Measurements from ENCODE around the gene BARX1. TPM values are rescaled to one million over a fixed set of nuclear protein-coding genes. Genes with fewer than 3 reads are reported as not detected.

Gene BARX1
- total RNA-seq, 1 donor from 2014 or later, result 6.9 TPM

- H3K36me3 Mint-ChIP-seq (ENCODE audit: unreplicated experiment), result peaks cover 8% of the 10 kb centered on the region
- H3K4me3 Mint-ChIP-seq (ENCODE audit: unreplicated experiment), result no peak overlapping the region
- no peaks in the 10 kb centered on the region for H3K9me3 Mint-ChIP-seq (ENCODE audit: unreplicated experiment)
- no peaks in the 10 kb centered on the region for H3K27me3 Mint-ChIP-seq (ENCODE audit: unreplicated experiment)
- DNase-seq, result no peak
- H3K4me1 Mint-ChIP-seq (ENCODE audit: low read depth, unreplicated experiment), result no peaks in the 10 kb centered on the region
- no peak overlapping the region for H3K27ac Mint-ChIP-seq (ENCODE audit: unreplicated experiment)
- TF ChIP-seq CTCF (IDR thresholded peaks at IDR 0.05; ENCODE audit: partially characterized antibody, unreplicated experiment), result no peak
Observed at GRCh38 chr9:93994545-93994944, 39.4 kb upstream of the BARX1 start.

GRCh38 chr9:93994132-93994531, 39.0 kb upstream of the BARX1 start:
- no peak overlapping the region for H3K27ac Mint-ChIP-seq (ENCODE audit: unreplicated experiment)
- H3K36me3 Mint-ChIP-seq (ENCODE audit: unreplicated experiment), result peaks cover 10% of the 10 kb centered on the region
- no peak overlapping the region for H3K4me3 Mint-ChIP-seq (ENCODE audit: unreplicated experiment)
- H3K27me3 Mint-ChIP-seq (ENCODE audit: unreplicated experiment), result no peaks in the 10 kb centered on the region
- no peaks in the 10 kb centered on the region for H3K9me3 Mint-ChIP-seq (ENCODE audit: unreplicated experiment)
- no peaks in the 10 kb centered on the region for H3K4me1 Mint-ChIP-seq (ENCODE audit: low read depth, unreplicated experiment)
- no peak for DNase-seq
- TF ChIP-seq CTCF (IDR thresholded peaks at IDR 0.05; ENCODE audit: partially characterized antibody, unreplicated experiment), result no peak

- Mint-ChIP-seq H3K4me3 (ENCODE audit: unreplicated experiment) (no peak overlapping the region), H3K9me3 (ENCODE audit: unreplicated experiment) (no peaks in the 10 kb centered on the region), H3K27me3 (ENCODE audit: unreplicated experiment) (no peaks in the 10 kb centered on the region), H3K4me1 (ENCODE audit: low read depth, unreplicated experiment) (no peaks in the 10 kb centered on the region), H3K36me3 (ENCODE audit: unreplicated experiment) (peaks cover 10% of the 10 kb centered on the region), H3K27ac (ENCODE audit: unreplicated experiment) (no peak overlapping the region)
- TF ChIP-seq CTCF (IDR thresholded peaks at IDR 0.05; ENCODE audit: partially characterized antibody, unreplicated experiment), result no peak
- DNase-seq, result no peak
Observed at GRCh38 chr9:93992830-93993229, 37.7 kb upstream of the BARX1 start.

- TF ChIP-seq CTCF (IDR thresholded peaks at IDR 0.05; ENCODE audit: partially characterized antibody, unreplicated experiment), result no peak
- Mint-ChIP-seq H3K27ac (ENCODE audit: unreplicated experiment) (no peak overlapping the region), H3K9me3 (ENCODE audit: unreplicated experiment) (peaks cover 3% of the 10 kb centered on the region), H3K36me3 (ENCODE audit: unreplicated experiment) (peaks cover 28% of the 10 kb centered on the region), H3K27me3 (ENCODE audit: unreplicated experiment) (no peaks in the 10 kb centered on the region), H3K4me3 (ENCODE audit: unreplicated experiment) (no peak overlapping the region), H3K4me1 (ENCODE audit: low read depth, unreplicated experiment) (no peaks in the 10 kb centered on the region)
- DNase-seq, result no peak
Observed at GRCh38 chr9:93990448-93990847, 35.3 kb upstream of the BARX1 start.

GRCh38 chr9:93988056-93988455, 32.9 kb upstream of the BARX1 start:
- Mint-ChIP-seq H3K27me3 (ENCODE audit: unreplicated experiment) (no peaks in the 10 kb centered on the region), H3K9me3 (ENCODE audit: unreplicated experiment) (peaks cover 4% of the 10 kb centered on the region), H3K36me3 (ENCODE audit: unreplicated experiment) (peaks cover 28% of the 10 kb centered on the region), H3K4me3 (ENCODE audit: unreplicated experiment) (no peak overlapping the region), H3K27ac (ENCODE audit: unreplicated experiment) (no peak overlapping the region), H3K4me1 (ENCODE audit: low read depth, unreplicated experiment) (no peaks in the 10 kb centered on the region)
- no peak for DNase-seq
- TF ChIP-seq CTCF (IDR thresholded peaks at IDR 0.05; ENCODE audit: partially characterized antibody, unreplicated experiment), result no peak

All from glutamatergic neuron (in vitro differentiated cells).